Natural killer cell (primary cell): ENCODE data around the gene STK16. TPM values are rescaled to one million over a fixed set of nuclear protein-coding genes. Genes with fewer than 3 reads are reported as not detected.
"Not testable (repeated sequence)": the region's sequence is repeated elsewhere in the genome, so short reads cannot be mapped to it uniquely, and the experiment has no call there.

Source experiments
- ATAC-seq, 3 donors: fragments of 150-1000 bp in 2 of 3; fragments of 200-7000 bp in 1 of 3; cut with Tn5 transposase; 1 replicate in 1 of 3; 2 replicates in 2 of 3; pipeline ENCODE4 v1.10.0; 2021; ENCODE audit warnings: mild to moderate bottlenecking in 2 of 3, moderate library complexity in 2 of 3
- DNase-seq, 2 donors: peaks; one replicate each; pipeline versions ENCODE4 v3.0.0 to v3.0.0-alpha.2; 2013 to 2021; ENCODE audit warnings: mixed read lengths in 1 of 2
- H3K27ac ChIP-seq: one replicate; pipeline ENCODE4 v1.5.1; 2013; ENCODE audit warnings: mild to moderate bottlenecking, low read length
- H3K27me3 ChIP-seq: one replicate; pipeline ENCODE4 v1.6.1; 2013; ENCODE audit warnings: low read length; ENCODE audit not compliant: control insufficient read depth, insufficient read depth
- H3K36me3 ChIP-seq: one replicate; pipeline ENCODE4 v1.6.1; 2013; ENCODE audit warnings: low read length; ENCODE audit not compliant: control insufficient read depth, insufficient read depth
- H3K4me1 ChIP-seq: one replicate; pipeline ENCODE4 v1.6.1; 2013; ENCODE audit warnings: low read length; ENCODE audit not compliant: control insufficient read depth, insufficient read depth
- H3K4me3 ChIP-seq: one replicate; pipeline ENCODE4 v1.5.1; 2013; ENCODE audit warnings: low read length
- H3K9me3 ChIP-seq: one replicate; pipeline ENCODE4 v1.6.1; 2013; ENCODE audit warnings: low read length; ENCODE audit not compliant: control insufficient read depth, insufficient read depth
- H3K27ac Mint-ChIP-seq, 2 donors: one replicate each; pipeline ENCODE4 v1.8.0; 2022; ENCODE audit warnings: mild to moderate bottlenecking in 2 of 2, mixed read lengths in 2 of 2, moderate library complexity in 1 of 2
- H3K27me3 Mint-ChIP-seq, 2 donors: one replicate each; pipeline ENCODE4 v1.8.0; 2022; ENCODE audit warnings: low read depth in 2 of 2, mixed read lengths in 2 of 2
- H3K36me3 Mint-ChIP-seq: one replicate; pipeline ENCODE4 v1.8.0; 2022; ENCODE audit warnings: mixed read lengths
- H3K4me1 Mint-ChIP-seq, 2 donors: one replicate each; pipeline ENCODE4 v1.8.0; 2022; ENCODE audit warnings: mixed read lengths in 2 of 2
- H3K4me3 Mint-ChIP-seq: one replicate; pipeline ENCODE4 v1.8.0; 2022; ENCODE audit warnings: mild to moderate bottlenecking, moderate library complexity, mixed read lengths
- H3K9me3 Mint-ChIP-seq, 2 donors: one replicate each; pipeline ENCODE4 v1.8.0; 2022; ENCODE audit warnings: mixed read lengths in 2 of 2
- WGBS: methylation state at CpG from one replicate; pipeline ENCODE4 v1.1.7; 2013; ENCODE audit warnings: missing lambda C conversion rate; ENCODE audit not compliant: insufficient coverage; 5-methylcytosine and 5-hydroxymethylcytosine counted together
- intact Hi-C: fragments of 100-400 bp; cut with micrococcal nuclease; formaldehyde crosslinking; loops from one replicate; pipeline ENCODE4 v1.14.2; 2022
- total RNA-seq, 4 donors: library from RNA; stranded (reverse); fragments of 120-200 nt in 1 of 4; gene quantifications; one replicate each; pipeline versions ENCODE4 v1.2.3 to v1.2.4, GENCODE V29; 2013 to 2022
- TF ChIP-seq, protein P1 (sequence below): fragments of 200-600 bp; IDR thresholded peaks from one replicate; pipeline ENCODE4 v1.8.0; 2022; ENCODE audit warnings: antibody characterized with exemption

STK16 gene
- total RNA-seq, 3 donors from 2014 or later (not counting 1 experiment from before 2014, with no cell fraction given) = 28.7 to 32.5 (median 32.4) TPM

DNA sequence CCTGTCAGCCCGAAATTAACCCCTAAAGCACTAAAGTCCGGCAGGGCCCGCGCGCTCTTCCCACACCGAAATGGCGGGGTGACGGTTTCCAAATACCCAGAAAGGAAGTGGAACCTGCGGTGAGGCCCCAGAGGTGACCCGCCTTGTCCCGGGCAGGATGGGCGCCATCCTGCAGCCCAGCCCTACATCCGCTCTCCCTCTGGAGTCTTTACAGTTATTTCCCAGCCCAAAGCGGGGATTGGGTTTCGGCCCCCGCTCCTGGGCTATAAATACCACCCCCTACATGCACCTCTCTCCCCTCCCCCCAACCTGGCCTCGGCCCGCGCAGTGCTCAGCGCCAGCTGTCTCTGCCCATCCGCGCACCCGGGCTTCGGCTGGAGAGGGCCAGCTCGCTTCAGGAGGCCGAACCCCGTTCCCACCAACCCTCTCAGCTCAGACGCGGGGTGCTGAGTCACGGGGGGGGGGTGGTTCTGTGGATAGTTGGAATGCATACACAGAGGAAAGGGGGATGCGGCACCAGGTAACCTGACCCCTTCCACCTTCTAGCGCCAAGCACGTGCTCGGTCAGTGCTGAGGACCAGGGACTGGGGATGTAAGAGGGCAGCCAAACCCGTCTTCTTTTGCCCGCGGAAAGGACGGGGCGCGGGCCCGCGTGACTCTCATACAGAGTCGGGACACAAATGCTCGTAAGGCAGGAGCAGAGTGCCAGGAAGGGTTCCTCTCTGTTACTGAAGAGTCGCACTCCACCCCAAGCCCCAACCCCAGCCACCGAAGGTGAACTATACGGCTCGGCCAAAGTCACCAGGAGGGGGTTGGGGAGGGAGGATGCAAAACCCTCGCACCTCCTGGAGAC lies 7.8 kb downstream of the STK16 start, which contains the start of gene TUBA4B:
Gene TUBA4B, plus strand, starts transcription at position 344 of the 853 bp plus-strand sequence. Its CDS starts 165 bp downstream, at position 509.
- H3K36me3 Mint-ChIP-seq = no peaks in the 10 kb centered on the region

DNA sequence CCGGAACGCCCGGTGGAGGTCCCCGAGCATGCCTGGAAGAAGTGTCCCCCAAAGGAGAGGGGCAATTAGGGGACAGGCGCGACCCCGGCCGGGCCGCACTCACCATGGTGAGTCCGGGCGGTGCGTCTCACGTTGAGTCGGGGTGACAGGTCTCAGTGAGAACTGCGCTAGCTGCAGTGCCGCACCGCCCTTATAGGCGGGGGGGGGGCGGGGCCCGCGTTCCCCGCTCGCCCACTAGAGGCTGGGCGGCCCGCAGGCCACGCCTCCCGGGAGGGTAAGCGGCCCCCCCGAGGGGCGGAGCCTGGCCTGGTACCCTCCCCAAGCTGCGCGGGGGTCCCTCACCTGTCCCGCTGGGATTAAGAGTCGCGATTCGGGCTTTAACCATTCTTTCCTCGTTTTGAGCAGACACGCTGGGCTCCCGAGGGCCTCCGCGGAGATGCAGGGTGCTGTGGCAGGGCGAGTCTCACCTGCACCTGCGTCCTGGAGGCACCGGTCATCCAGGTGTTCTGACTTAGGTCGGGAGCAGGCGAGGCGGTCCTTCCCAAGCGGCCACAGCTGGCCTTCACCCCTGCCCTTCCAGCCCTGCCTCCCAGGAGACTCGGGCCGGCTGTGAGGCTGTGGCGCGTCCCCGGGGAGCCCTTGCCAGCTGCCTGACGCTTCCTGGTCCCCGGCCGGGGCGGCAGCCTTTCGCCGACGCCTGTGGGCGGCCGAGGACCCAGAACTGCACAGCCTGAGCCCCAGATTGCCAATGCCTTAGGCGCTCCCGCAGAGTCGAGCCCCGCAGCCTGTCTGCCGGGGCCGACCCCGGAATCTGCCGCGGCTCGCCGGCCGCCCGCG lies 8.7 kb downstream of the STK16 start, which contains the start of gene TUBA4A:
Gene TUBA4A, minus strand, starts transcription at position 166 of the 837 bp plus-strand sequence. Its CDS starts 60 bp downstream, at position 106.
- TF ChIP-seq, protein P1, sequence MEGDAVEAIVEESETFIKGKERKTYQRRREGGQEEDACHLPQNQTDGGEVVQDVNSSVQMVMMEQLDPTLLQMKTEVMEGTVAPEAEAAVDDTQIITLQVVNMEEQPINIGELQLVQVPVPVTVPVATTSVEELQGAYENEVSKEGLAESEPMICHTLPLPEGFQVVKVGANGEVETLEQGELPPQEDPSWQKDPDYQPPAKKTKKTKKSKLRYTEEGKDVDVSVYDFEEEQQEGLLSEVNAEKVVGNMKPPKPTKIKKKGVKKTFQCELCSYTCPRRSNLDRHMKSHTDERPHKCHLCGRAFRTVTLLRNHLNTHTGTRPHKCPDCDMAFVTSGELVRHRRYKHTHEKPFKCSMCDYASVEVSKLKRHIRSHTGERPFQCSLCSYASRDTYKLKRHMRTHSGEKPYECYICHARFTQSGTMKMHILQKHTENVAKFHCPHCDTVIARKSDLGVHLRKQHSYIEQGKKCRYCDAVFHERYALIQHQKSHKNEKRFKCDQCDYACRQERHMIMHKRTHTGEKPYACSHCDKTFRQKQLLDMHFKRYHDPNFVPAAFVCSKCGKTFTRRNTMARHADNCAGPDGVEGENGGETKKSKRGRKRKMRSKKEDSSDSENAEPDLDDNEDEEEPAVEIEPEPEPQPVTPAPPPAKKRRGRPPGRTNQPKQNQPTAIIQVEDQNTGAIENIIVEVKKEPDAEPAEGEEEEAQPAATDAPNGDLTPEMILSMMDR = no peak
- no peaks in the 10 kb centered on the region for H3K9me3 Mint-ChIP-seq
- intact Hi-C loops = loop anchor here (1.0 to 2.0 kb wide), 8 partner anchors 9 to 133 kb away; partner anchors contain the start of genes ANKZF1, ATG9A, CNPPD1 and DNAJB2
- H3K36me3 Mint-ChIP-seq = no peaks in the 10 kb centered on the region
- H3K27ac Mint-ChIP-seq = peak within 1 kb of the TSS; percentile 86 to 98
- no peaks in the 10 kb centered on the region for H3K27me3 ChIP-seq
- peaks cover 0 to 3% of the 10 kb centered on the region in 2 donors for H3K27me3 Mint-ChIP-seq
- no peaks in the 10 kb centered on the region for H3K9me3 ChIP-seq
- H3K36me3 ChIP-seq = peaks cover 28% of the 10 kb centered on the region
- DNase-seq (peak; percentile 91 to 95), ATAC-seq (peak; percentile 78 to 92 (median 86))
- under 1% methylated on average over 76 of the region's 76 CpGs for WGBS
- peaks cover 29 to 48% of the 10 kb centered on the region in 2 donors for H3K4me1 Mint-ChIP-seq
- peak within 1 kb of the TSS; percentile 93 for H3K4me3 ChIP-seq
- H3K27ac ChIP-seq = peak within 1 kb of the TSS; percentile 97
- H3K4me3 Mint-ChIP-seq = peak within 1 kb of the TSS; percentile 88
- peaks cover 50% of the 10 kb centered on the region for H3K4me1 ChIP-seq

More for the DNA sequence above, 7.8 kb downstream of the STK16 start, which contains the start of gene TUBA4B:
- TF ChIP-seq, protein P1 = no peak
- peaks cover 36% of the 10 kb centered on the region for H3K36me3 ChIP-seq
- H3K27ac ChIP-seq = peak within 1 kb of the TSS; percentile 97
- ATAC-seq (peak; percentile 14 to 33 (median 31)), DNase-seq (peak; percentile 47 to 65)
- Mint-ChIP-seq H3K4me3 (peak within 1 kb of the TSS; percentile 88), H3K27ac (peak within 1 kb of the TSS; percentile 86 to 98), H3K9me3 (no peaks in the 10 kb centered on the region), H3K4me1 (peaks cover 37 to 57% of the 10 kb centered on the region in 2 donors), H3K27me3 (peaks cover 0 to 3% of the 10 kb centered on the region in 2 donors)
- no peaks in the 10 kb centered on the region for H3K9me3 ChIP-seq
- no peaks in the 10 kb centered on the region for H3K27me3 ChIP-seq
- intact Hi-C loops = loop anchor here (1.0 kb wide), 5 partner anchors 8 to 93 kb away; partner anchors contain the start of genes ANKZF1, ATG9A, GLB1L and NHEJ1
- peak within 1 kb of the TSS; percentile 93 for H3K4me3 ChIP-seq
- peaks cover 58% of the 10 kb centered on the region for H3K4me1 ChIP-seq
- 0% methylated on average over 47 of the region's 49 CpGs for WGBS

DNA sequence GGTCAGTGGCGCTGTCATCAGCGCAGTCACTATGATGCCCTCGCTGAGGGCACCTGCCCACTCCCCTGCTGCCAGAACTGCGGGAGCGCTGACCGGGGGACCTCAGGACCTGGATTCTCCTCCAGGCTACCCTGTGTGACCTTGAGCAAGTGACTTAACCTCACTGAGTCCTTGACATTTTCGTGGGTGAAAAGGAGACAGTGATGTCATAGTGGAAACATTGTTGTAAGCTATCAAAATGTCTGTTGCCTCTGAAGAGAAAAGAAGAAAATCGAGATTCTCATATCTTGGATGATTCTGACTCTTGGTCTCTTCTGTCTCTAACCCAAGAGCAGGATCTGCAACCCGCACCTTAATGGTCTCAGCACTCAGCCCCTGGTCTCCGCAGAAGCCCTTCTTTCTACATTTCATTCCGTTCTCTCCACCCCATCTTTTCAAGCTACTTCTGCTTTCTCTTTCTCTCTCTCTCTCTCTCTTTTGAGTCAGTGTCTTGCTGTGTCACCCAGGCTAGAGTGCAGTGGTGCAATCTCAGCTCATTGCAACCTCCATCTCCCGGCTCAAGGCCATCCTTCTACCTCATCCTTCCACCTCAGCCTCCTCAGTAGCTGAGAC lies 9.4 kb downstream of the STK16 start:
- Mint-ChIP-seq H3K27me3 (peaks cover 5 to 6% of the 10 kb centered on the region in 2 donors), H3K4me1 (peaks cover 22 to 41% of the 10 kb centered on the region in 2 donors)

DNA sequence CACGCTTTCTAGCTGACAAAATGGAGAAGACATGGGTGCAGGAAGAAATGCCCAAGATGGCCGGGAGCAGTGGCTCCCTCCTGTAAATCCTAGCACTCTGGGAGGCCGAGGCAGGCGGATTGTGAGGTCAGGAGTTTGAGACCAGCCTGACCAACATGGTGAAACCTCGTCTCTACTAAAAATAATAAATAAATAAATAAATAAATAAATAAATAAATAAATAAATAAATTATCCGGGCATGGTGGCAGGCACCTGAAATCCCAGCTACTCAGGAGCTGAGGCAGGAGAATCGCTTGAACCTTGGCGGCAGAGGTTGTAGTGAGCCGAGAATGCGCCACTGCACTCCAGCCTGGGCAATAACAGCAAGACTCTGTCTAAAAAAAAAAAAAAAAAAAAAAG lies 13.7 kb downstream of the STK16 start:
- not testable (repeated sequence) for H3K27me3 ChIP-seq, H3K4me1 Mint-ChIP-seq, DNase-seq, H3K36me3 ChIP-seq, ATAC-seq, H3K9me3 ChIP-seq, H3K27ac Mint-ChIP-seq, H3K27ac ChIP-seq, H3K36me3 Mint-ChIP-seq, H3K9me3 Mint-ChIP-seq, H3K4me3 ChIP-seq, H3K4me3 Mint-ChIP-seq
- H3K4me1 ChIP-seq = peaks cover 12% of the 10 kb centered on the region
- WGBS = 97% methylated on average over 7 of the region's 10 CpGs
- peaks cover 21 to 26% of the 10 kb centered on the region in 2 donors for H3K27me3 Mint-ChIP-seq
- intact Hi-C loops = loop anchor here (5.0 kb wide), 1 partner anchor 692 kb away; the partner anchor contains the start of genes CNOT9 and USP37

More for the DNA sequence above, 9.4 kb downstream of the STK16 start:
- peak overlapping the region; percentile 97 for H3K27ac ChIP-seq
- ATAC-seq (peak; percentile 31 to 65 (median 37)), DNase-seq (peak; percentile 48 to 76)
- peaks cover 22% of the 10 kb centered on the region for H3K36me3 ChIP-seq
- no peaks in the 10 kb centered on the region for H3K27me3 ChIP-seq
- H3K36me3 Mint-ChIP-seq = no peaks in the 10 kb centered on the region
- H3K9me3 ChIP-seq = no peaks in the 10 kb centered on the region
- H3K4me1 ChIP-seq = peaks cover 43% of the 10 kb centered on the region
- peak overlapping the region; percentile 88 for H3K4me3 Mint-ChIP-seq
- intact Hi-C loops = loop anchor here (1.0 to 5.0 kb wide), 4 partner anchors 25 to 687 kb away; partner anchors contain the start of genes CNOT9, CNPPD1, DNAJB2 and DNPEP
- TF ChIP-seq, protein P1 = no peak
- H3K4me3 ChIP-seq = peak overlapping the region; percentile 93
- H3K27ac Mint-ChIP-seq = peak overlapping the region; percentile 86 to 98
- 1% methylated on average over 12 of the region's 12 CpGs for WGBS
- H3K9me3 Mint-ChIP-seq = no peaks in the 10 kb centered on the region
